ENCODE results near the gene ATP6V1F.

GRCh38 chr7:128845475-128845874 is 17.2 kb upstream of the ATP6V1F start:
- no peak for TF ChIP-seq CTCF (IDR thresholded peaks at IDR 0.05)
- TF ChIP-seq POLR2A (IDR thresholded peaks at IDR 0.05), result no peak
